ENCODE measurements around the gene OXT.
"Not testable (repeated sequence)": the region's sequence is repeated elsewhere in the genome, so short reads cannot be mapped to it uniquely, and the experiment has no call there.

- TF ChIP-seq CTCF (IDR thresholded peaks at IDR 0.05): peak; percentile 45 to 84 (median 60)
- not testable (repeated sequence) for TF ChIP-seq POLR2A (IDR thresholded peaks at IDR 0.05)
Measured at GRCh38 chr20:3117839-3118379, 46.5 kb downstream of the OXT start.
